Kidney (tissue), 14 donors: ENCODE measurements around the gene GRHL1. TPM values are rescaled to one million over a fixed set of nuclear protein-coding genes. Genes with fewer than 3 reads are reported as not detected.

Experiments used
- DNase-seq, 5 donors: peaks; one replicate each; pipeline ENCODE4 v3.0.0-alpha.2; 2013 to 2020
- FAIRE-seq: peaks from 2 replicates; lab custom pipeline; 2012; peaks lifted over from hg19 to GRCh38; lab: Jason Lieb, UNC
- H3K27ac ChIP-seq, 2 donors: one replicate each; pipeline ENCODE4 v1.7.0; 2013; ENCODE audit warnings: low read depth in 2 of 2, low read length in 2 of 2, inconsistent platforms in 1 of 2
- H3K27me3 ChIP-seq: one replicate; pipeline ENCODE4 v1.7.1; 2013; ENCODE audit warnings: low read length, inconsistent platforms; ENCODE audit not compliant: control insufficient read depth, insufficient read depth
- H3K36me3 ChIP-seq, 3 donors: one replicate each; pipeline versions ENCODE4 v1.7.0 to v1.7.1; 2013; ENCODE audit warnings: low read length in 3 of 3, control low read depth in 1 of 3, inconsistent platforms in 1 of 3; ENCODE audit not compliant: insufficient read depth in 3 of 3, control insufficient read depth in 2 of 3
- H3K4me1 ChIP-seq, 3 donors: one replicate each; pipeline versions ENCODE4 v1.7.0 to v1.7.1; 2013; ENCODE audit warnings: low read length in 3 of 3, inconsistent platforms in 1 of 3, low read depth in 1 of 3; ENCODE audit not compliant: control insufficient read depth in 2 of 3, insufficient read depth in 2 of 3
- H3K4me3 ChIP-seq, 3 donors: one replicate each; pipeline versions ENCODE4 v1.7.0 to v1.8.1; 2013; ENCODE audit warnings: low read length in 3 of 3, control low read depth in 1 of 3, inconsistent platforms in 1 of 3
- H3K9ac ChIP-seq, 3 donors: one replicate each; pipeline versions ENCODE4 v1.7.0 to v1.7.1; 2013; ENCODE audit warnings: low read length in 3 of 3, control low read depth in 1 of 3, inconsistent platforms in 1 of 3
- H3K9me3 ChIP-seq, 3 donors: one replicate each; pipeline versions ENCODE4 v1.7.0 to v1.7.1; 2013; ENCODE audit warnings: low read length in 3 of 3, control low read depth in 1 of 3, inconsistent platforms in 1 of 3; ENCODE audit not compliant: control insufficient read depth in 2 of 3, insufficient read depth in 1 of 3
- CTCF ChIP-seq: IDR thresholded peaks from 3 replicates; pipeline ENCODE4 v1.5.1; 2012; ENCODE audit warnings: mild to moderate bottlenecking, moderate library complexity, borderline replicate concordance; ENCODE audit not compliant: insufficient read depth; ENCODE audit errors: extremely low read depth
- intact Hi-C: fragments of 100-400 bp; cut with DNase I; formaldehyde crosslinking; loops from one replicate; pipeline ENCODE4 v1.11.1; 2022
- polyA plus RNA-seq: library from polyadenylated mRNA; stranded (reverse); fragments of 350-450 nt; fragmentation: Illumina TruSeq; extraction: RNeasy Lipid Tissue Mini Kit (QIAGEN cat#74804); gene quantifications from one replicate; pipeline ENCODE4 v1.2.3, GENCODE V29; 2014; ENCODE audit warnings: low read depth, low replicate concordance; ENCODE audit not compliant: insufficient read depth
- total RNA-seq: library from RNA; stranded (reverse); fragmentation: NEBNext Ultra II Directional; extraction: Animal tissue kit (Norgen Biotek cat#: 25700); gene quantifications from one replicate; pipeline ENCODE4 v1.2.1, GENCODE V29; 2021
- donor health status: control.
- donor health status: control.
- donor health status: control.
- donor health status: control.
- donor health status: control.
- donor health status: DM: yes; HTN: yes; CAD: no.
- donor health status: Normal renal cell carcinoma (clear cell type).

Gene GRHL1
- total and polyA plus RNA-seq, 2 donors from 2014 or later, result 2.3 to 6.0 TPM

- Histone ChIP-seq H3K9ac (peak overlapping the region in 2 of 3 donors; percentile 72 to 77), H3K36me3 (peaks cover 1 to 20% (median 9%) of the 10 kb centered on the region in 3 donors), H3K4me1 (peaks cover 0 to 41% (median 36%) of the 10 kb centered on the region in 3 donors), H3K4me3 (peak overlapping the region; percentile 48 to 77 (median 70)), H3K9me3 (no peaks in the 10 kb centered on the region), H3K27ac (peak overlapping the region; percentile 99), H3K27me3 (no peaks in the 10 kb centered on the region)
- intact Hi-C loops, result no loop called here
- no peak for TF ChIP-seq CTCF
- DNase-seq, result peak; percentile 96 to 99 (median 97)
- FAIRE-seq, result no peak
These were observed 92.6 kb downstream of the GRHL1 start for GRCh38 chr2:10043906-10044601.

- no peak for TF ChIP-seq CTCF
- FAIRE-seq (peak; percentile 19), DNase-seq (peak in 1 of 5 donors; percentile 85)
- Histone ChIP-seq H3K27me3 (no peaks in the 10 kb centered on the region), H3K27ac (peak overlapping the region; percentile 71 to 74), H3K36me3 (peaks cover 5 to 20% (median 12%) of the 10 kb centered on the region in 3 donors), H3K9ac (peak overlapping the region in 1 of 3 donors; percentile 51), H3K9me3 (no peaks in the 10 kb centered on the region), H3K4me1 (peaks cover 0 to 38% (median 30%) of the 10 kb centered on the region in 3 donors), H3K4me3 (peak overlapping the region in 2 of 3 donors; percentile 50 to 77)
- intact Hi-C loops, result no loop called here
These were observed 94.3 kb downstream of the GRHL1 start for GRCh38 chr2:10045561-10046355.

GRCh38 chr2:10046931-10047330, 95.4 kb downstream of the GRHL1 start:
- FAIRE-seq (no peak), DNase-seq (peak in 1 of 5 donors; percentile 15)
- TF ChIP-seq CTCF, result no peak
- H3K27ac ChIP-seq, result peak overlapping the region in 1 of 2 donors; percentile 1
- no peaks in the 10 kb centered on the region for H3K9me3 ChIP-seq
- H3K4me1 ChIP-seq, result peaks cover 0 to 32% (median 27%) of the 10 kb centered on the region in 3 donors
- peaks cover 5 to 21% (median 12%) of the 10 kb centered on the region in 3 donors for H3K36me3 ChIP-seq
- H3K4me3 ChIP-seq, result no peak overlapping the region
- intact Hi-C loops, result no loop called here
- H3K9ac ChIP-seq, result no peak overlapping the region
- no peaks in the 10 kb centered on the region for H3K27me3 ChIP-seq
